ENCODE measurements around the gene NOC4L.
"Not testable (repeated sequence)": the region's sequence is repeated elsewhere in the genome, so short reads cannot be mapped to it uniquely, and the experiment has no call there.

Gene NOC4L

GRCh38 chr12:132182206-132182710 lies 38.0 kb downstream of the NOC4L start:
- no peak for DNase-seq

DNA sequence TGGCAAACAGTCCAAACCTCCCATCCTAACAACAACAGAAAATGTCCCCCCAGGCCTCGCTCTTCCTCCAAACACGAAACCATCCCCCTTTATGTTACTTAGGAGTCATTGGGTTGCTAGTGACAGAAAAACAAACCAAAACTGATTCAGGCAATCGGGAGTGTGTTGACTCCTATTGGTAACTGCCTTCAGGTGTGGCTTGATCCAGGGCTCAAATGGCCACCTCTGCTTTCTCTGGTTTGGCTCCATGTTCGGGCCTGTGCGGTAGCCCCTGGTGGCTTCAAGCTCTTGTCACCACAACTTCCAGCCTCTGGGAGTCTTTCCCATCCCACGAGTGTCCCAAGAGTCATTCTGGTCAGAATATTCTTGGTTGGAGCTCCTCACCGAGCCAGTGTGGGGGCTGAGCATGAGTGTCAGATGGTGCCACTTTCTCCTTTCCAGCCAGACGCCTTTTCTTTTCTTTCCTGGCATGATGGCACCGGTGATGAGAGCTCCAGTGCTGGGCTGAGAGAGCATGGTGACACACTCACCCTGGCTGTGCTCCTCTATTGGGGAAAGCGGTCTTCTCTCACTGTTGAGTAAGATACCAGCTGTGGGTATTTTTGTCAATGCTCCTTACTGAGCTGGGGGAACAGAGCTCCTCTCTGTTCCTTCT lies 38.6 kb downstream of the NOC4L start:
- no peak for DNase-seq

- no peak for DNase-seq
Observed at GRCh38 chr12:132185705-132186104, 41.4 kb downstream of the NOC4L start.

DNA sequence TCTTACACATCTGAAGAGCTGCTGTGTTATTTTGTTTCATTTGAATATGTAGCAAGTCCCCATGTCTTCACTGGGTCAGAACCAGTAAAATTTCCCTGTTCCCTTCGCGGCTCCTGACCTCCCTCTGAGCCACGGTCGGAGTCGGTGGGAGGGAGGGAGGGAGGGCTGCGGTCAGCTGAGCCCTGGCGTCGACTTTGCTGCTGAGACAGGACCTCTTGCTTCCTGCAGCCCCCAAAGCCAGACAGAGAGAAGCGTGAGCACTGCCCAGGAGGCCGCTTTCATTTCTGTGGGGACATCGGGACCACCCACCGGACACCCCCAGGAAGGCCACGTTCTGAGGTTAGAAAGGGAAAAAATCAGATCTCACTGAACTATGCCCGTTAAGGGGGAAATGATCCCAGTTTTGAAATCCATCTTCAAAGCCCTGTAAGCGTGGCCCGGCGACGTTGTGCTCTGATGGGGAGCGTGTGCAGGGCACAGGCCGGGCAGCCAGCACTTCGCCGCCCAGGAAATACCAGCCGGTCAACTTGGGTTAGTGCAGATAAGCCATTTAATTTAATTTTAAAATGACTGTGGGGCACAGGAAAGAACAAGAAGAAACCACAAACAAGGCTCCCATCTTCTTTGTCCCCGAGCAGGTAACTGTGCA lies 42.1 kb downstream of the NOC4L start:
- DNase-seq, result no peak

DNA sequence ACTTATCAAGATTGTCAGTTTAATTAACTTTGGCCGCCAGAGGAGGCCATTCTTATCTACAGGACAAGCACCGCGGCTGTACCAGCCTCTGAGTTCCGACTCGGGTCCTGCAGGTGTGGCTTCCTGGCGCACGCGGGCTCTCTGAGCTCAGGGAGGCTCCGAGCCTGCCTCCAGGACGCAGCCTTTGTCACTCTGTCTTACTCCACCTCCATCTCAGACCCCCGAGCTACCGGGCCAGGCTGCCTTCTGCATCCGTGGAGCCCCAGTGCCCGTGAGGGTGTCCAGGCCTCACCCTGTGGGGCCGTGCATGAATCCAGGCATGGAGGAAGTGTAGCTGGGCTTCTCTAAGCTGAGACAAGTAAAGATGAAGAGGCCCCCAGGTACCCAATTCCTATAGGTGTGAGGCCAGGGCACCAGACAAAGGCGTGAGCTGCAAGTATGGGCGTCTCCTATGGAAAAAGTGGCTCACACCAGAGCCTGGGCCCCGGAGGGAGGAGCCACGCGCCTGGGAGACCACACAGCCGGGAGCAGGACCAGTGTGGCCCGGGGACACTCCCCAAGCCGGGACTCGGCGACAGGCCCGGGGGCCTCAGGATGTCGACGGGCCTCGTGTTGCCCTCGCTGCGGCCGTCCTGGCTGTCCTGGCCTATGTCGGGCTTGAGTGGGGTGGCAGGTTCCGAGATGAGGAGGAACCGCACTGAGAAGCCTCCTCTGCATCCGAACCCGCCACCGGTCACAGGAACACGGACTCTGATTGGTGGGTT lies 42.8 kb downstream of the NOC4L start:
- DNase-seq, result no peak

DNA sequence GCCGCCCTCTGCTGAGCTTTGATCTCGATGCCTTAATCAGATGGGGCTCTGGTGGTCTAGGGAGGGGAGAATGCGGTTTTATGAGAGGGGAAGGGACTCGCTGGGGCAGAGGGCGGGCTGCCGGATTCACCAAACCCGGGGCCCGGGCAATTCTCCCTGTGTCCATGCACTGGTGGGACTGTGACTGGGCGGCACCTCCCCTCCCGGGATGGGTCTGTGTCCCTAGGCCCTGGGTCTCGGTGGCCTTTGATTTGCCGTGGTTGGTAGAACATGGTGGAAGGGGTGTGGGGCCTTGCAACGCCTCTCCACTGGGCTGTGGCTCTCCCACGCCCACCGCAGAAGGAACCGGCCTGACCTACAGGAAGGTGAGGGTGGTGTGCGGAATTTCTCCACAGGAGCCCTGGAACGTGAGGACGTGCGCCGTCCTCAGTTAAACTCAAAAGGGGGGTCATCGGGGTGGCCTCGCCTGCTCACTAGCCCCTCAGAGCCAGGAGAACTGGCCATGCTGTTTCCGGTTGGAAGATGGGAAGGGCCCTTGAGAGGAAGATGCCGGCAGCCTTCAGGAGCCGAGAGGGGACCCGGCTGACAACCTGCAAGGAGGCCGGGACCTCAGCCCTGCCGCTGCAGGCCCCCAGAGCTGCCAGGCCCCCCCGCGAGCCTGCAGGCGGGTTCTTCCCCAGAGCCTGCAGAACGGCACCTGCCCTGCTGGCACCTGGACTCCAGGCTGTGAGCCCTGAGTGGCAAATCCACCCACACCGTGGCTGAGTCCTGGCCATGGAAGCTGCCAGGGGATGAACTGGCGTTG lies 43.6 kb downstream of the NOC4L start:
- no peak for DNase-seq

- DNase-seq, result no peak
Observed at GRCh38 chr12:132188451-132188901, 44.2 kb downstream of the NOC4L start.

DNA sequence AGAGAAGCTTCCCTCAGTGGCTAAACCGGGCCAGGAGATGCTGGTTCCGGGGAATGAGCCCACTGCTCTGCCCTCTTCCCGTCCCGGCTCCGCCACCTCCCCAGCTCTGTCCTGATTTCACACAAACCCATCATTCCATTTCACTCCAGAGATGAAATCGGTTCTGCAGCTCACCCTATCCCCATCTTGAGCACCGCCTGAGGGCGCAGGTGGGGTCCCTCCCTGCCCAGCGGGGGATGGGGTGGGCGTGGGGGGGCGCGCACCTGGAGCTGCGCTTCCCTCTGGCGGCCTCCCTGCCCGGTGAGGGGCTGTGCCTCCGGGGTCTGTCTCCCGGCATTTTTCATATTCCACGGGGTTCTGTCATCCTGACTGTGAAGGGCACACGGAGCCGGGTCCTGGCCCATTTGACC lies 44.7 kb downstream of the NOC4L start:
- DNase-seq, result no peak

GRCh38 chr12:132189378-132190011 lies 45.2 kb downstream of the NOC4L start:
- DNase-seq, result peak; percentile 85

DNA sequence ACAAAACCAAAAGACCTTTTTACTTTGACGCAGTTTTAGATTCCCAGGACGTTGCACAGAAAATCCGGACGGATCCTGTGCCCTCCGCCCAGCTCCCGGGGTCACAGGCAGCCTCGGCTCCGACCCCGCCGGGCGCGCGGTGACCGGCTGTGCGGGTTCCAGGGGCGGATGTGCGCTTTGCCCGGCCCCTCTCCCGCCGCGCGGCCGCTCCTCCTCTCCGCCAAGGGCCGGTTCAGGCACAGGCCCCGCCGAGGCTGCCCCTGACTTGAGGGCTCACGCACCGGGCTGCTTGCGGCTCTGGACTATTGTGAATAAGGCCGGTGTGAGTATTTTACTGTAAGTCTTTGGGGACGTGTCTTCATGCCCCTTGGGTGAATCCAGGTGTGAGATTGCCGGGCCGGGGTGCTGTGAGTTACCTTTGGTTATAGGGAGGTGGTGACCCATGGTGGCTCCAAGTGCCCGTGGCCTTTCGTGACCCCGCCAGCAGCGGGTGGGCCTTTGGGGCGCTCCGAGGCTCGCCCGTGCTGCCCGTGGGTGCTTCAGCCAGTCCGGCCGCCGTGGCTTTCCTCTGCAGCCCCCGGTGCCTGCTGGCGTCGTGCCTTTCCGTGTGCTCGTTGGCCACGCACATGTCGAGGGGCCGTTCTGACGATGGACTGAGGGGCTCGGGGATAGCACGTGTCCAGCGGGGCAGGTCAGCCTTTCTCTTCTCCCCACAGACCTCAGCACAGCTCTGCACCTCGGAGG lies 45.9 kb downstream of the NOC4L start:
- no peak for DNase-seq

- DNase-seq, result no peak
Observed at GRCh38 chr12:132190834-132191500, 46.7 kb downstream of the NOC4L start.

GRCh38 chr12:132191715-132192553 lies 47.7 kb downstream of the NOC4L start:
- DNase-seq, result no peak

DNA sequence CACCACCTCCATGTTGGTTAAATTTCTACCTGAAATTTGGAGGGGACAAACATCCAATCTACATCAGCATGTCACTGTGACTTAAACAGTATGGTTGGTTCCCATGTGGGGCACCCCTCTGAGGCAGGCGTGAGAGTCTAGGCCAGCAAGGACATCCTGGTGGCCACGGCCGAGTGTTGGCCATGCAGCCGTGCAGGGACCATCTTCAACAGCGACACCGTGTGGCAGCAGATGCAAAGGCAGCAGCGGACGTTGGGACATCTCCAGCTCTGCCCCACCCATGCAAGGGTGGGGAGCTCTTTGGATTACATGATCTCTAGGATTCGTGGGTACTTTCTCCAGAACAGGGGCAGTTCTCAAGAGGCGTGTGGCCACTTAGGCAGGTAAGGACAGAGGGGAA lies 49.8 kb downstream of the NOC4L start:
- no peak for DNase-seq

GRCh38 chr12:132194556-132194955 lies 50.3 kb downstream of the NOC4L start:
- no peak for DNase-seq

DNA sequence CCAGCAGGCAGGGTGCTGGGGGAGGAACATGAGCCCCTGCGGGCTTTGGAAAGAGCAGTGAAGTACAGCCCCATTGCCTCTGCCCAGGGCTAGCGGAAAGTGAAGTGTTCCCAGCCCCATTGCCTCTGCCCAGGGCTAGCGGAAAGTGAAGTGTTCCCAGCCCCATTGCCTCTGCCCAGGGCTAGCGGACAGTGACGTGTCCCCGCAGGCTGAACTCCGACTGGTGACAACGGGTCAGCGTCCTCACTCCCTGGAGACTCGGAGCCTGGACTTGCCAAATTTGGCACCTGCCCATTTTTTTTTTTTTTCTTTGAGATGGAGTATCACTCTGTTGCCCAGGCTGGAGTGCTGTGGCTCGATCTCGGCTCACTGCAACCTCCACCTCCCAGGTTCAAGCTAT lies 51.0 kb downstream of the NOC4L start:
- not testable (repeated sequence) for DNase-seq

- no peak for DNase-seq
Observed at GRCh38 chr12:132196038-132196872, 52.0 kb downstream of the NOC4L start.

GRCh38 chr12:132196873-132197390 lies 52.7 kb downstream of the NOC4L start:
- DNase-seq, result no peak

DNA sequence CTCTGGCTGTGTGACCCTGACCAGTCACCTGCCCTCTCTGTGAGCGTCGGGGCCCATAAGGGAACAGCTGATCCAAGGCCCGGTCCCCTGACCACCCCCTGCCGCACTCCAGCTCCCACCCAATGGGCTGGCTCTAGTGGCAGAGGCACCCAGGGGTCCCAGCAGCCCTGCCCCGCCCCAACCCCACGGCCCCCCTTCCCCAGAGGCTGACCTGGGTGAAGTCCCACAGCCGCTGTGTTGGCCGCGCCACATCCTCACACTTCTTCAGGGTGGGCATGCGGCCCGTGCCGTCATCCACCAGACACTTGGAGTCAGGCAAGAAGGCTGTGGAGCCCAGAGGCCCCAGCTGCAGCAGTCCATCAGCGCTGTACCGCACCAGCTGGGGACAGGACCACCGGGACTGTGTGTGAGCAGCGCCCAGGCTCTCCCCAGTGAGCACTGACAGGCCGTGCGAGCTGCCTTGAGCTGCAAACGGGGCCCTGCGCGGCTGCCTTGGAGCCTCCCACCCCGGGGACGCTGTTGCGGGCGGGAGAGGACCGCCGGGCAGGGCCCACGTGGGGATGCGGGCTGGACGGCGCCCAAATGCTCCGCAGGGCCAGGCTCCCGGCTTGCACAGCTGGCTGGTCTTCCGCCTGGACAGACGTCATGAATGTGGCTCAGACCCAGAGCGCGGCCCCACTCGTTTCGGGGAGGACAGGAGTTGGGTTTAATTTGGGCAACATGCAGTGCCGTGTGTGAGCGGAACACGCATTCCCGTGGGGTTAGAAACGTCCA lies 53.5 kb downstream of the NOC4L start:
- DNase-seq, result no peak
